Breast epithelium (tissue), 3 donors: ENCODE results near the gene RADIL.

Experiments
- POLR2A ChIP-seq: fragments of 450-650 bp; IDR thresholded peaks from one replicate; pipeline ENCODE4 v1.6.1; 2016; ENCODE audit warnings: antibody characterized with exemption, mild to moderate bottlenecking, moderate library complexity
- TF ChIP-seq, protein P1 (sequence below), 3 donors: fragments of 450-650 bp; IDR thresholded peaks; one replicate each; pipeline ENCODE4 v1.5.1; 2016 to 2017; ENCODE audit warnings: antibody characterized with exemption in 3 of 3, mild to moderate bottlenecking in 3 of 3, moderate library complexity in 3 of 3

DNA sequence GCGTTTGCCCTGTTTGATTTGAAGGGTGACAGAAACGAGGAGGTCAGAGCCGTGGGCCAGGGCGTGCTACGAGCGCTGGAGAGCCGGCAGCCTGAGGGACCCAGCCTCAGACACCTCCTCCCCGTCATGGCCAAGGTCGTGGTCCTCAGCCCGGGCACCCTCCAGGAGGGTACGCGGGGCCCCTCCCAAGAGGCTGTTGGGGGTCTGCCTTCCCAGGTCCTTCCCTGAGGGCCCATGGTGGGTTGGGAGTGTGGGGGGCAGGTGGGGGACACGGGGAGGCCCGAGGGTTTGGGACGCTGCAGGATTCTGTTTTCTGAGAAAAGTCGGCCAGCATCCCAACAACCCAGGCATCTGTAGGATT is 100.2 kb downstream of the RADIL start:
- no peak for TF ChIP-seq POLR2A
- TF ChIP-seq, protein P1, sequence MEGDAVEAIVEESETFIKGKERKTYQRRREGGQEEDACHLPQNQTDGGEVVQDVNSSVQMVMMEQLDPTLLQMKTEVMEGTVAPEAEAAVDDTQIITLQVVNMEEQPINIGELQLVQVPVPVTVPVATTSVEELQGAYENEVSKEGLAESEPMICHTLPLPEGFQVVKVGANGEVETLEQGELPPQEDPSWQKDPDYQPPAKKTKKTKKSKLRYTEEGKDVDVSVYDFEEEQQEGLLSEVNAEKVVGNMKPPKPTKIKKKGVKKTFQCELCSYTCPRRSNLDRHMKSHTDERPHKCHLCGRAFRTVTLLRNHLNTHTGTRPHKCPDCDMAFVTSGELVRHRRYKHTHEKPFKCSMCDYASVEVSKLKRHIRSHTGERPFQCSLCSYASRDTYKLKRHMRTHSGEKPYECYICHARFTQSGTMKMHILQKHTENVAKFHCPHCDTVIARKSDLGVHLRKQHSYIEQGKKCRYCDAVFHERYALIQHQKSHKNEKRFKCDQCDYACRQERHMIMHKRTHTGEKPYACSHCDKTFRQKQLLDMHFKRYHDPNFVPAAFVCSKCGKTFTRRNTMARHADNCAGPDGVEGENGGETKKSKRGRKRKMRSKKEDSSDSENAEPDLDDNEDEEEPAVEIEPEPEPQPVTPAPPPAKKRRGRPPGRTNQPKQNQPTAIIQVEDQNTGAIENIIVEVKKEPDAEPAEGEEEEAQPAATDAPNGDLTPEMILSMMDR (IDR thresholded peaks at IDR 0.05): no peak
